Stomach (tissue), 9 donors: Measurements from ENCODE around the gene DNAJB2. TPM values are rescaled to one million over a fixed set of nuclear protein-coding genes. Genes with fewer than 3 reads are reported as not detected.
A peak's percentile ranks its signal among the peaks of the same experiment; 100 is the strongest.
"Not testable (repeated sequence)": the region's sequence is repeated elsewhere in the genome, so short reads cannot be mapped to it uniquely, and the experiment has no call there.

Experiments used
- DNase-seq, 2 donors: peaks; one replicate each; pipeline versions ENCODE4 v3.0.0 to v3.0.0-alpha.2; 2013 to 2019
- H3K27ac ChIP-seq, 5 donors: fragments of 200-600 bp in 4 of 5; sonication (generic) in 4 of 5; one replicate each; pipeline ENCODE4 v1.5.1; 2013 to 2019; ENCODE audit warnings: mild to moderate bottlenecking in 1 of 5, moderate library complexity in 1 of 5
- H3K27me3 ChIP-seq, 3 donors: fragments of 200-600 bp; sonication (generic); one replicate each; pipeline ENCODE4 v1.5.1; 2017 to 2019; ENCODE audit warnings: mixed run types in 1 of 3
- H3K36me3 ChIP-seq, 4 donors: fragments of 200-600 bp; sonication (generic); 1 replicate in 3 of 4; 2 replicates in 1 of 4; pipeline ENCODE4 v1.5.1; 2016 to 2019
- H3K4me1 ChIP-seq, 4 donors: fragments of 200-600 bp; sonication (generic); one replicate each; pipeline ENCODE4 v1.5.1; 2016 to 2019
- H3K4me3 ChIP-seq, 4 donors: fragments of 200-600 bp; sonication (generic) in 3 of 4; one replicate each; pipeline ENCODE4 v1.5.1; 2016 to 2019; ENCODE audit warnings: mild to moderate bottlenecking in 1 of 4
- H3K9me3 ChIP-seq, 4 donors: fragments of 200-600 bp; sonication (generic); one replicate each; pipeline ENCODE4 v1.5.1; 2016 to 2019
- CTCF ChIP-seq, 7 experiments: fragments of 450-650 bp in 4 of 7; fragments of 200-600 bp in 3 of 7; sonication (generic) in 3 of 7; IDR thresholded peaks; one replicate each; pipeline ENCODE4 v1.5.1; 2016 to 2019; ENCODE audit warnings: antibody characterized with exemption in 7 of 7, control low read depth in 2 of 7, mild to moderate bottlenecking in 1 of 7
- EP300 ChIP-seq: sonication (generic); formaldehyde crosslinking; IDR thresholded peaks from one replicate; pipeline ENCODE4 v1.6.1; 2017; ENCODE audit warnings: antibody characterized with exemption
- POLR2A ChIP-seq, 4 donors: fragments of 450-650 bp; IDR thresholded peaks; one replicate each; pipeline ENCODE4 v1.6.1; 2016; ENCODE audit warnings: antibody characterized with exemption in 4 of 4, control low read depth in 2 of 4, mild to moderate bottlenecking in 1 of 4, moderate library complexity in 1 of 4
- POLR2AphosphoS5 ChIP-seq, 3 donors: sonication (generic); formaldehyde crosslinking; IDR thresholded peaks; one replicate each; pipeline ENCODE4 v1.6.1; 2016; ENCODE audit warnings: antibody characterized with exemption in 3 of 3
- WGBS, 5 donors: extraction: QIAGEN DNeasy Blood & Tissue Kit in 3 of 5; methylation state at CpG; one replicate each; pipeline versions ENCODE4 v1.1.5 to v1.1.7; 2013 to 2018; 5-methylcytosine and 5-hydroxymethylcytosine counted together
- intact Hi-C: fragments of 100-400 bp; cut with DNase I; formaldehyde crosslinking; loops from one replicate; pipeline ENCODE4 v1.15.1; 2023; ENCODE audit warnings: low total_unique reads
- polyA plus RNA-seq, 3 donors: library from polyadenylated mRNA; stranded (reverse); fragments of 200-250 nt; gene quantifications; one replicate each; pipeline ENCODE4 v1.2.3, GENCODE V29; 2013
- total RNA-seq, 5 donors: library from RNA; depleted of rRNA; stranded (reverse); fragments of >200 nt; gene quantifications; one replicate each; pipeline versions ENCODE4 v1.1.0 to v1.2.3, GENCODE V29; 2014 to 2016
- donor health status: healthy with polysubstance abuse.
- donor health status: Bipolar disorder and iron deficiency.
- donor health status: healthy.

DNAJB2 gene
- total and polyA plus RNA-seq, 8 donors: 24.4 to 88.8 (median 57.0) TPM

DNA sequence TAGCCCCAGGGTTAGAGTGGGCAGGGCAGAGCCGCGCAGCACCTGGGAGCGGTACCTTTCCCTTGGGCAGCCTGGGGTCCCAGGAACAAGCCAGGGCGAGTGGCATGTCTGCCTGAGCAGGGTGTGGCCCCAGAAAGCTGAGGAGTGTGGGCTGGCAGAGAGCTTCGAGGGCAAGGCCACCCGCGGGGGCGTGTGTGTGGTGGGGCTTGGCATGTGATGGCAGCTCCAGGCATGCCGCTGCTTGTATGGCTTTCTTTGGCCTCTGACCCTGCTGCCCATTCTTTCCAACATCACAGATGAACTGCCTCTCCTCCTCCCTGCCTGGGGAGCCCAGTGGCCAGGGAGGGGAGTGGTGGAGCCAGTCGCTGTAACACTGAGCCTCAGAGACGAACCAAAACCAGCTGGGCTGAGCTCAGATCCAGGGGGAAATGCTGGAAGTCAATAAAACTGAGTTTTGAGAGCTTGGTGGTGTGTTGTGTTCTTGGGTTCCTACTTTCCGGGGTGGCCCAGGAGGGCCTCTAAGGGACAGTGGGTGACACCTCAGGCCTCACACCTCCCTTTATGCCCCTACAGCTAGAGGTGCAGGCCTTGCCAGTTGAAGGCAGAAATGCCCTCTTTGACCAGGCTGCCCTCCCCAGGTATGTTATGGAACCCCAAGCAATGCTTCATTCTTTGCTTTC, 7.4 kb downstream of the DNAJB2 start:
- Histone ChIP-seq H3K9me3 (no peaks in the 10 kb centered on the region), H3K4me3 (no peak overlapping the region), H3K36me3 (peaks cover 36 to 54% (median 47%) of the 10 kb centered on the region in 4 donors), H3K27ac (peak overlapping the region in 2 of 5 donors; percentile 39 to 65), H3K27me3 (no peaks in the 10 kb centered on the region), H3K4me1 (peaks cover 0 to 53% (median 23%) of the 10 kb centered on the region in 4 donors)
- TF ChIP-seq EP300: no peak
- TF ChIP-seq POLR2AphosphoS5 (IDR thresholded peaks at IDR 0.05): no peak
- no peak for TF ChIP-seq POLR2A (IDR thresholded peaks at IDR 0.05)
- no peak for DNase-seq
- 62 to 87% (median 68%) methylated on average over 7 to 12 of the region's 12 CpGs for WGBS, 5 donors
- intact Hi-C loops: loop anchor here (10.0 kb wide), 1 partner anchor 62 kb away; the partner anchor contains the start of genes ANKZF1 and ATG9A

DNA sequence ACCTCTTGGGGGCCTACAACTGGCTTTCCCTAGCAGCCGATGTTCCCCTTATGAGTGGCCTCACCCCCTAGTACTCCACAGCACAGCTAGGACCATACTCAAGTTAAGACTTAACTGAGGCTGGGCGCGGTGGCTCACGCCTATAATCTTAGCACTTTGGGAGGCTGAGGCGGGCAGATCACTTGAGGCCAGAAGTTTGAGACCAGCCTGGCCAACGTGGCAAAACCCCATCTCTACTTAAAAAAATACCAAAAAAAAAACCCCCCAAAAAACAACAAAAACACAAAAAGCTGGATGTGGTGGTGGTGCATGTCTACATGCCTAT, 7.9 kb downstream of the DNAJB2 start:
- peaks cover 0 to 48% (median 23%) of the 10 kb centered on the region in 4 donors for H3K4me1 ChIP-seq
- H3K36me3 ChIP-seq: peaks cover 31 to 48% (median 42%) of the 10 kb centered on the region in 4 donors
- WGBS, 5 donors: 84 to 91% (median 87%) methylated on average over 6 of the region's 6 CpGs
- not testable (repeated sequence) for DNase-seq, H3K27me3 ChIP-seq, H3K9me3 ChIP-seq, H3K4me3 ChIP-seq
- intact Hi-C loops: loop anchor here (10.0 kb wide), 1 partner anchor 62 kb away; the partner anchor contains the start of genes ANKZF1 and ATG9A
- H3K27ac ChIP-seq: peak overlapping the region in 1 of 5 donors; percentile 65

GRCh38 chr2:219287580-219288265, 8.6 kb downstream of the DNAJB2 start:
- Histone ChIP-seq H3K27ac (peak overlapping the region in 1 of 5 donors; percentile 1), H3K27me3 (no peaks in the 10 kb centered on the region), H3K4me3 (no peak overlapping the region), H3K36me3 (peaks cover 28 to 42% (median 36%) of the 10 kb centered on the region in 4 donors), H3K4me1 (peaks cover 0 to 48% (median 23%) of the 10 kb centered on the region in 4 donors), H3K9me3 (no peaks in the 10 kb centered on the region)
- intact Hi-C loops: loop anchor here (10.0 kb wide), 1 partner anchor 63 kb away; the partner anchor contains the start of genes ANKZF1 and ATG9A
- TF ChIP-seq CTCF (IDR thresholded peaks at IDR 0.05): no peak
- TF ChIP-seq POLR2AphosphoS5 (IDR thresholded peaks at IDR 0.05): no peak
- TF ChIP-seq EP300: no peak
- TF ChIP-seq POLR2A (IDR thresholded peaks at IDR 0.05): no peak
- WGBS, 5 donors: 77 to 83% (median 81%) methylated on average over 10 of the region's 10 CpGs
- no peak for DNase-seq

GRCh38 chr2:219289195-219289536, 10.0 kb downstream of the DNAJB2 start:
- intact Hi-C loops: loop anchor here (10.0 kb wide), 1 partner anchor 64 kb away; the partner anchor contains the start of genes ANKZF1 and ATG9A
- Histone ChIP-seq H3K9me3 (no peaks in the 10 kb centered on the region), H3K4me3 (no peak overlapping the region), H3K27ac (peak overlapping the region in 4 of 5 donors; percentile 29 to 70 (median 58)), H3K4me1 (peaks cover under 1 to 43% (median 27%) of the 10 kb centered on the region in 4 donors), H3K36me3 (peaks cover 16 to 28% (median 21%) of the 10 kb centered on the region in 4 donors), H3K27me3 (no peaks in the 10 kb centered on the region)
- 54 to 82% (median 65%) methylated on average over 4 to 6 of the region's 6 CpGs for WGBS, 5 donors
- TF ChIP-seq EP300 (no peak), CTCF (IDR thresholded peaks at IDR 0.05) (no peak), POLR2A (IDR thresholded peaks at IDR 0.05) (no peak)
- DNase-seq: no peak

GRCh38 chr2:219289537-219290361, 10.6 kb downstream of the DNAJB2 start:
- no peaks in the 10 kb centered on the region for H3K27me3 ChIP-seq
- TF ChIP-seq POLR2AphosphoS5 (IDR thresholded peaks at IDR 0.05) (peak in 2 of 3 donors; percentile 24 to 35), EP300 (no peak)
- no peak overlapping the region for H3K4me3 ChIP-seq
- H3K4me1 ChIP-seq: peaks cover 4 to 45% (median 28%) of the 10 kb centered on the region in 4 donors
- peak in 1 of 2 donors; percentile 94 for DNase-seq
- H3K27ac ChIP-seq: peak overlapping the region in 4 of 5 donors; percentile 29 to 70 (median 58)
- WGBS, 5 donors: 28 to 41% (median 40%) methylated on average over 14 to 16 of the region's 16 CpGs
- H3K36me3 ChIP-seq: peaks cover 10 to 22% (median 15%) of the 10 kb centered on the region in 4 donors
- H3K9me3 ChIP-seq: no peaks in the 10 kb centered on the region
- intact Hi-C loops: loop anchor here (10.0 kb wide), 1 partner anchor 65 kb away; the partner anchor contains the start of genes ANKZF1 and ATG9A
